ENCODE measurements around the gene TSEN54.

DNA sequence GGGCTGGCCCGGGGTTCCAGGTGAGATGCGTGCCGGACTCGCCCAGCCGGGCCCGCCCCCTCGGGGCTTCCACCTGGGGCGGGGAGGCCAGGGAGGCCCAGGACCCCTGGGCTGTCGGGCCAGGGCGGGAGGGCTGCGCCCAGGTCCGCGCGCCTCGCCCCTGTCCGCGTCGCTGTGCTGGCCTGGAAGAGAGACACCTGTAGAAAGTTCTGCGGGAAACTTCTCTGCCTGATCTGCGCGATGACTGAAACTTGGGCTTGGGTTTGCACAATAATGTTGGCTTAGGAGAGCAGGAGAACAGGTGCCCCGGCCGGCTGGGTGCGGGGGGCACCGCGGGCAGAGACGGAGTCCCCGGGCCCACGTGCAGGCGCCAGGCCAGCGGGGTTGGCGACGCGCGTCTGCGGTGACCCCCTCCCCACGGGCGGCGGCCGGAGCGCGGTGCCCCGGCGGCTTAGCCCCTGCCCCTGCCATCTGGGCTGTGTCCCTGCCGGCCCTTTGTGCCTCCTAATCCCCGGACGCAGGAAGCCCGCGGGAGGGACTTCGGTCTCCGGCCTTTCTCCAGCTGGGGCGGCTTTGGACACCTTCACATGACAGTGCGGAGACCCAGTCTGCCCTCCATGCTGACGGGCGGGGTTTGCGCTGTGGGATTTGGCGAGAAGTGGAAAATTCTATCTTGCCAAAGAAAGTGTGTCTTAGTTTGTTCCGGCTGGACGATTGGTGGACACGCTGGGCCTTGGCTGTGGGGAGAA is 9.7 kb downstream of the TSEN54 start:
- TF ChIP-seq, protein P1, sequence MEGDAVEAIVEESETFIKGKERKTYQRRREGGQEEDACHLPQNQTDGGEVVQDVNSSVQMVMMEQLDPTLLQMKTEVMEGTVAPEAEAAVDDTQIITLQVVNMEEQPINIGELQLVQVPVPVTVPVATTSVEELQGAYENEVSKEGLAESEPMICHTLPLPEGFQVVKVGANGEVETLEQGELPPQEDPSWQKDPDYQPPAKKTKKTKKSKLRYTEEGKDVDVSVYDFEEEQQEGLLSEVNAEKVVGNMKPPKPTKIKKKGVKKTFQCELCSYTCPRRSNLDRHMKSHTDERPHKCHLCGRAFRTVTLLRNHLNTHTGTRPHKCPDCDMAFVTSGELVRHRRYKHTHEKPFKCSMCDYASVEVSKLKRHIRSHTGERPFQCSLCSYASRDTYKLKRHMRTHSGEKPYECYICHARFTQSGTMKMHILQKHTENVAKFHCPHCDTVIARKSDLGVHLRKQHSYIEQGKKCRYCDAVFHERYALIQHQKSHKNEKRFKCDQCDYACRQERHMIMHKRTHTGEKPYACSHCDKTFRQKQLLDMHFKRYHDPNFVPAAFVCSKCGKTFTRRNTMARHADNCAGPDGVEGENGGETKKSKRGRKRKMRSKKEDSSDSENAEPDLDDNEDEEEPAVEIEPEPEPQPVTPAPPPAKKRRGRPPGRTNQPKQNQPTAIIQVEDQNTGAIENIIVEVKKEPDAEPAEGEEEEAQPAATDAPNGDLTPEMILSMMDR (IDR thresholded peaks at IDR 0.05) = no peak
- TF ChIP-seq GATA2 (CRISPR knock-in tag; IDR thresholded peaks at IDR 0.05) (no peak), POLR2AphosphoS5 (IDR thresholded peaks at IDR 0.05; ENCODE audit: low read depth, low read length) (no peak), TAF1 (IDR thresholded peaks at IDR 0.05; ENCODE audit: borderline replicate concordance, low read depth, low read length) (no peak), SMC3 (IDR thresholded peaks at IDR 0.05; ENCODE audit: low read depth, low read length) (no peak), RAD21 (IDR thresholded peaks at IDR 0.05; ENCODE audit: low read length) (no peak), EZH2phosphoT487 (IDR thresholded peaks at IDR 0.05; ENCODE audit: borderline replicate concordance, low read depth) (no peak), RFX5 (IDR thresholded peaks at IDR 0.05; ENCODE audit: low read length) (no peak), FOSL2 (IDR thresholded peaks at IDR 0.05; ENCODE audit: borderline replicate concordance, low read depth) (no peak), TCF12 (IDR thresholded peaks at IDR 0.05) (no peak), RXRA (IDR thresholded peaks at IDR 0.05; ENCODE audit: borderline replicate concordance, low read depth) (no peak), TEAD4 (IDR thresholded peaks at IDR 0.05; ENCODE audit: borderline replicate concordance, insufficient read depth) (no peak)
- TF ChIP-seq, protein P2, sequence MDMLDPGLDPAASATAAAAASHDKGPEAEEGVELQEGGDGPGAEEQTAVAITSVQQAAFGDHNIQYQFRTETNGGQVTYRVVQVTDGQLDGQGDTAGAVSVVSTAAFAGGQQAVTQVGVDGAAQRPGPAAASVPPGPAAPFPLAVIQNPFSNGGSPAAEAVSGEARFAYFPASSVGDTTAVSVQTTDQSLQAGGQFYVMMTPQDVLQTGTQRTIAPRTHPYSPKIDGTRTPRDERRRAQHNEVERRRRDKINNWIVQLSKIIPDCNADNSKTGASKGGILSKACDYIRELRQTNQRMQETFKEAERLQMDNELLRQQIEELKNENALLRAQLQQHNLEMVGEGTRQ (IDR thresholded peaks at IDR 0.05; ENCODE audit: borderline replicate concordance, low read depth, low read length) = no peak
